ENCODE measurements around the gene MILR1. TPM values are rescaled to one million over a fixed set of nuclear protein-coding genes. Genes with fewer than 3 reads are reported as not detected.

MILR1 gene

DNA sequence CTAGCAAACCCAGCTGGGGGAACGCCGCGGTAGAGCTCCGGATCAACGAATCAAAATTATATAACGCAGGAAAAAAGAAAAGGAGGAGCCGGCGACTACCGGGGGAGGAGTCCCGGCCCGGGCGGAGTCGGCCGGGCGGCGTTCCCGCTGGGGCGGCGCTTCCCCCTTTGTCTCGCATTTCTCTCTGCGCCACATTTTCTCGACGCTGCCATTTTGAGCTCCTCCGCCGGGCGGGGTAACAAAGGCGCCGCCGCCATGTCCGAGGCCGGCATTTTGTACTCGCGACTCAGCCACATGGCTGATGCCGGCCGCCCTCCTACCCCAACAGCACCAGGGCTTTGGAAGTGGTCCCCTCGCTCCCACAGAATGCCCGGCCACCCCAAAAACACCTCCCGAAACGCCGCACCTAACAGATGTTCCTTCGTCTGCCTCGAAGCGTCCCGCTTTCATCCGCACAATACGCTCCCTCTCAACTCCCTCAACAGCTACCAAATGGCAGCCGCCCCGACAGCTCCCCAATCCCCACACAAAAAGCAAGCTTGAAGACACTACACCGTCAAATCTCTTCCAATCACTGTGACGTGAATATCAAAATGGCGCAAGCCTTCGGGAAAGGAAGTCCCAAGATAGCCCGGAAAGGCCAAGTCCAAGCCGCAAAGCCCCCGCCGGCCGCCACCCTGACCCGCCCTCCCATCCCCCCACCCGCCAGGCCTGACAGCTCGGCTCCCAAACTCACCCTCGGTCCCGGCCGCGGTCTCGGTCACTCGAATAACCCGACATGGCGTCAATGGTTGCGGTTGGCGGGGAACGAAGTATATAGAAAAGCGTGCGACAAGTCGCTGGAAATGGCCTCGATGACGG is 56.7 kb downstream of the MILR1 start:
- Histone ChIP-seq H3K4me3 (ENCODE audit: low read length) (peak overlapping the region; percentile 98), H3K4me2 (ENCODE audit: low read length) (peak overlapping the region; percentile 82), H3K27me3 (ENCODE audit: control insufficient read depth, insufficient read depth, low read length) (no peaks in the 10 kb centered on the region), H3K4me1 (ENCODE audit: control insufficient read depth, insufficient read depth, low read length) (peaks cover 38% of the 10 kb centered on the region), H3K9me3 (replicated peaks; ENCODE audit: low read length) (no peaks in the 10 kb centered on the region), H3K36me3 (ENCODE audit: insufficient read depth, low read length) (peaks cover 66% of the 10 kb centered on the region), H3K9ac (ENCODE audit: low read depth, low read length) (peak overlapping the region; percentile 100)

GRCh38 chr17:64506201-64506575 is 57.3 kb downstream of the MILR1 start, which contains the start of gene DDX5:
TSS of gene DDX5 (minus strand) at chr17:64506289. CDS start at chr17:64506119, 170 bp downstream.
- peak within 1 kb of the TSS; percentile 100 for H3K9ac ChIP-seq (ENCODE audit: low read depth, low read length)
- H3K9me3 ChIP-seq (replicated peaks; ENCODE audit: low read length) = no peaks in the 10 kb centered on the region
- peaks cover 62% of the 10 kb centered on the region for H3K36me3 ChIP-seq (ENCODE audit: insufficient read depth, low read length)
- H3K27me3 ChIP-seq (ENCODE audit: control insufficient read depth, insufficient read depth, low read length) = no peaks in the 10 kb centered on the region
- peak within 1 kb of the TSS; percentile 98 for H3K4me3 ChIP-seq (ENCODE audit: low read length)
- peaks cover 32% of the 10 kb centered on the region for H3K4me1 ChIP-seq (ENCODE audit: control insufficient read depth, insufficient read depth, low read length)
- H3K4me2 ChIP-seq (ENCODE audit: low read length) = peak within 1 kb of the TSS; percentile 85

DNA sequence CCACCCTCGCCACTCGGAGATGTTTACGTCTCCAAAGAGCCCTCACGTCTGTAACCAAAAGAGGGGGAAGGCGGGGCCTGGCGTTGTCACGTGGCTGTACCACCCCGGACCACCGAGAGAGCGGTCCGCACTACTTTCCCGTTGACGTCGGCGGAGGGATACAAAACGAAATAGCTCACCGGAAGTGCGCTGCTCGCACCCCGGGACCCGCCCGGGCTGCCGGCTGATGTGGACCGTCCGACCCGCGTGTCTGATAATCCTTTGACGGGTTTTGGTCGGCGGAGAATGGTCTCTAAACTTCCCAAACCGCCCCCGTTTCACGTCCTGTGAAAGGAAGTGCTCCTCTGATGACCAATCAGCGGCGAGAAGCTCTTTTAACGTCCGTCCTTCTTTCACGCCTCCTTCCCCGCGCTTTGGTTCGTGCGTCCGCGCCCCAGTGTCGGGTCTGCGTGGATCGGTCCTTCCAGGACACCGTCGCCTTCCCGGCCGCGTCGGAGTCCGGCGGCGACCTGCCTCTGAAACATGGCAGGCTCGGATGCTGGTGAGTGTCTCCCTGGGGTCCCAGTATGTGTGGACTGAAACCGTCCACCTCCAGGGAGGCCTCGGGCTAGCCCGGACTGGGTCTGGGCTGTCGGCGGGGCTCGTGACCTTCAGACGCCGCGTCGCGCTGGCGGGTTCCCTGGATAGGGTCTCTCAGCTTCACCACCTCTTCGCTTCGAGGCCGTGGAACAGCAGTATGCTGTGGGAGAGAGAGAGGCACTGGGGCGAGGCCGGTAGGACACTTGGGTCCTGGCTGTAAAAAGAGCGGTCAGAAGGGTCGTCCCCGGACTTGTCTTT is 57.9 kb downstream of the MILR1 start, which contains the start of gene CEP95:
Gene CEP95 (plus strand): TSS at position 402 of the 837 bp plus-strand sequence. CDS start 121 bp downstream, at position 523.
- Histone ChIP-seq H3K9ac (ENCODE audit: low read depth, low read length) (peak within 1 kb of the TSS; percentile 100), H3K9me3 (replicated peaks; ENCODE audit: low read length) (no peaks in the 10 kb centered on the region), H3K4me2 (ENCODE audit: low read length) (peak within 1 kb of the TSS; percentile 85), H3K36me3 (ENCODE audit: insufficient read depth, low read length) (peaks cover 58% of the 10 kb centered on the region), H3K4me1 (ENCODE audit: control insufficient read depth, insufficient read depth, low read length) (peaks cover 27% of the 10 kb centered on the region), H3K4me3 (ENCODE audit: low read length) (peak within 1 kb of the TSS; percentile 98), H3K27me3 (ENCODE audit: control insufficient read depth, insufficient read depth, low read length) (no peaks in the 10 kb centered on the region)

- H3K4me1 ChIP-seq (ENCODE audit: control insufficient read depth, insufficient read depth, low read length) = peaks cover 25% of the 10 kb centered on the region
- H3K27me3 ChIP-seq (ENCODE audit: control insufficient read depth, insufficient read depth, low read length) = no peaks in the 10 kb centered on the region
- peak overlapping the region; percentile 85 for H3K4me2 ChIP-seq (ENCODE audit: low read length)
- peak overlapping the region; percentile 98 for H3K4me3 ChIP-seq (ENCODE audit: low read length)
- peaks cover 56% of the 10 kb centered on the region for H3K36me3 ChIP-seq (ENCODE audit: insufficient read depth, low read length)
- peak overlapping the region; percentile 100 for H3K9ac ChIP-seq (ENCODE audit: low read depth, low read length)
- no peaks in the 10 kb centered on the region for H3K9me3 ChIP-seq (replicated peaks; ENCODE audit: low read length)
These were observed 58.5 kb downstream of the MILR1 start for GRCh38 chr17:64507413-64507782.

- Histone ChIP-seq H3K4me3 (ENCODE audit: low read length) (peak overlapping the region; percentile 98), H3K36me3 (ENCODE audit: insufficient read depth, low read length) (peaks cover 51% of the 10 kb centered on the region), H3K4me1 (ENCODE audit: control insufficient read depth, insufficient read depth, low read length) (peaks cover 12% of the 10 kb centered on the region)
These were observed 59.8 kb downstream of the MILR1 start for GRCh38 chr17:64508683-64509082.

DNA sequence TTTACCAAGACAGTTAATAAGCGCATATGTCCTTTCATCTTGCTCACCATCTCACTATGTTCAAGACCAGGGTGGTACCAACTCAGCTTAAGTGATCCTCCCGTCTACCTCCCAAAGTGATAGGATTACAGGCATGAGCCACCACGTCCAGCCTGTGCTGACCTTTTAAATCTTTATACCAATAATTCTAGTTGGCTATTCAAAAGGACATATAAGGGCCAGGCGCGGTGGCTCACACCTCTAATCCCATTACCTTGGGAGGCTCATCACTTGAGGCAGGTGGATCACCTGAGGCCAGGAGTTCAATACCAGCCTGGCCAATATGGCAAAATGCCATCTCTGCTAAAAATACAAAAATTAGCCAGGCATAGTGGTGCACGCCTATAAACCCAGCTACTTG is 60.3 kb downstream of the MILR1 start:
- Histone ChIP-seq H3K4me2 (ENCODE audit: low read length) (no peak overlapping the region), H3K4me3 (ENCODE audit: low read length) (no peak overlapping the region), H3K4me1 (ENCODE audit: control insufficient read depth, insufficient read depth, low read length) (peaks cover 7% of the 10 kb centered on the region), H3K27me3 (ENCODE audit: control insufficient read depth, insufficient read depth, low read length) (no peaks in the 10 kb centered on the region), H3K9me3 (replicated peaks; ENCODE audit: low read length) (no peaks in the 10 kb centered on the region), H3K36me3 (ENCODE audit: insufficient read depth, low read length) (peaks cover 51% of the 10 kb centered on the region), H3K9ac (ENCODE audit: low read depth, low read length) (no peak overlapping the region)

More at GRCh38 chr17:64508683-64509082, 59.8 kb downstream of the MILR1 start:
- peak overlapping the region; percentile 85 for H3K4me2 ChIP-seq (ENCODE audit: low read length)
- H3K27me3 ChIP-seq (ENCODE audit: control insufficient read depth, insufficient read depth, low read length) = no peaks in the 10 kb centered on the region
- no peaks in the 10 kb centered on the region for H3K9me3 ChIP-seq (replicated peaks; ENCODE audit: low read length)
- H3K9ac ChIP-seq (ENCODE audit: low read depth, low read length) = peak overlapping the region; percentile 100

DNA sequence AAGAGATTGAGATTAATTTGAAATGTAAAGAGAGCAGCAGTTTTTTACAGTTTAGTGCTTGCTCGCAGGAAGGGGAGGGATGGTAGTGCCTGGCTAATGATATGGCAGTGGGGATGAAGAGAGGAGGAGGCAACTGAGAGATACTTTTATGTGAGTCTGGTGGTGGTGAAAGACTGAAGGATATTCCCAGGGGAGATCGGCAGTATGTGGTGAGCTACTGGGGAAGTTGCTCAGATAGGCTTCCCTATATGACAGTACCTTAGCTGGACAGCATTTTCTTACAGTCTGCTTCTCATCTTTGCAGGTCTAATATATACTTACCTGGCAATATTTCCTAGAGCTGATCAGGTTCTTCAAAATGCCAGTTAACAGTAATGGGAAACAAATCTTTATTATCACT is 66.5 kb downstream of the MILR1 start:
- no peaks in the 10 kb centered on the region for H3K27me3 ChIP-seq (ENCODE audit: control insufficient read depth, insufficient read depth, low read length)
- peaks cover 63% of the 10 kb centered on the region for H3K36me3 ChIP-seq (ENCODE audit: insufficient read depth, low read length)

DNA sequence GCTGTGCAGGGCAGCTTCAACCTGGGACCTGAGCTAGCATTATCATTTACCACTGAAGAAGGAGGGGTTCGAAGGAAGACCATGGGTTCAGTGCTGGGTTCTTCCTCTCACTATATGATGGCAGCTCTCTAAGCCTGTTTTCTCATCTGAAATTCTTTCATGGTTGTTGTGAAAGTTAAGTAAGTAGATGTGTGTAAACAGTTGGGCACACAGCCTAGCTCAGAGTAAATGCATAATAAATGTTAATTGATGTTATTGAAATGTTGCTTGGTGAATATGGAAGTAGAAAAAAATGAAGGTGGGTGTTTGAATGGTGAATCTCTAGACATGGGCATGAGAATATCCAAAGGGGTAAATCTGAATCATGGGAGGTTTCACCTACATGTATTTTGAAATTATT is 66.9 kb downstream of the MILR1 start:
- Histone ChIP-seq H3K4me3 (ENCODE audit: low read length) (no peak overlapping the region), H3K36me3 (ENCODE audit: insufficient read depth, low read length) (peaks cover 64% of the 10 kb centered on the region), H3K4me2 (ENCODE audit: low read length) (no peak overlapping the region), H3K9me3 (replicated peaks; ENCODE audit: low read length) (no peaks in the 10 kb centered on the region), H3K27me3 (ENCODE audit: control insufficient read depth, insufficient read depth, low read length) (no peaks in the 10 kb centered on the region), H3K4me1 (ENCODE audit: control insufficient read depth, insufficient read depth, low read length) (no peaks in the 10 kb centered on the region), H3K9ac (ENCODE audit: low read depth, low read length) (no peak overlapping the region)

More for the DNA sequence above, 66.5 kb downstream of the MILR1 start:
- Histone ChIP-seq H3K9me3 (replicated peaks; ENCODE audit: low read length) (no peaks in the 10 kb centered on the region), H3K4me2 (ENCODE audit: low read length) (no peak overlapping the region), H3K4me3 (ENCODE audit: low read length) (no peak overlapping the region), H3K4me1 (ENCODE audit: control insufficient read depth, insufficient read depth, low read length) (no peaks in the 10 kb centered on the region), H3K9ac (ENCODE audit: low read depth, low read length) (no peak overlapping the region)

Small RNAs within 50 kb of the gene (small RNA-seq; reads per million reads assigned to genes)
- gene ATP5MFP4 (not detected), gene MIR1273E (not detected)

Data from skeletal muscle satellite cell (primary cell).